Measurements from ENCODE around the gene DEPDC7.

GRCh38 chr11:33062137-33062536 is 46.5 kb downstream of the DEPDC7 start:
- TF ChIP-seq CTCF (IDR thresholded peaks at IDR 0.05) (no peak), POLR2A (IDR thresholded peaks at IDR 0.05) (no peak)
